Cardiac fibroblast (primary cell): ENCODE measurements around the gene RRAS.

ENCODE experiments used
- DNase-seq, 2 donors: peaks; one replicate each; pipeline versions ENCODE4 v3.0.0 to v3.0.0-alpha.2; 2010; ENCODE audit warnings: low read depth in 2 of 2
- H3K4me3 ChIP-seq, 2 donors: replicated peaks in 1 of 2; 1 replicate in 1 of 2; 2 replicates in 1 of 2; pipeline ENCODE4 v1.5.1; 2011; ENCODE audit warnings: low read depth in 2 of 2, low read length in 2 of 2, mild to moderate bottlenecking in 2 of 2, moderate library complexity in 1 of 2
- CTCF ChIP-seq: IDR thresholded peaks from one replicate; pipeline ENCODE4 v1.5.1; 2011; ENCODE audit warnings: low read depth, mild to moderate bottlenecking, low read length, inconsistent platforms

Gene RRAS

GRCh38 chr19:49593233-49594113 lies 46.5 kb downstream of the RRAS start:
- peak overlapping the region; percentile 80 to 82 for H3K4me3 ChIP-seq
- DNase-seq = peak; percentile 93 to 94
- TF ChIP-seq CTCF = no peak

DNA sequence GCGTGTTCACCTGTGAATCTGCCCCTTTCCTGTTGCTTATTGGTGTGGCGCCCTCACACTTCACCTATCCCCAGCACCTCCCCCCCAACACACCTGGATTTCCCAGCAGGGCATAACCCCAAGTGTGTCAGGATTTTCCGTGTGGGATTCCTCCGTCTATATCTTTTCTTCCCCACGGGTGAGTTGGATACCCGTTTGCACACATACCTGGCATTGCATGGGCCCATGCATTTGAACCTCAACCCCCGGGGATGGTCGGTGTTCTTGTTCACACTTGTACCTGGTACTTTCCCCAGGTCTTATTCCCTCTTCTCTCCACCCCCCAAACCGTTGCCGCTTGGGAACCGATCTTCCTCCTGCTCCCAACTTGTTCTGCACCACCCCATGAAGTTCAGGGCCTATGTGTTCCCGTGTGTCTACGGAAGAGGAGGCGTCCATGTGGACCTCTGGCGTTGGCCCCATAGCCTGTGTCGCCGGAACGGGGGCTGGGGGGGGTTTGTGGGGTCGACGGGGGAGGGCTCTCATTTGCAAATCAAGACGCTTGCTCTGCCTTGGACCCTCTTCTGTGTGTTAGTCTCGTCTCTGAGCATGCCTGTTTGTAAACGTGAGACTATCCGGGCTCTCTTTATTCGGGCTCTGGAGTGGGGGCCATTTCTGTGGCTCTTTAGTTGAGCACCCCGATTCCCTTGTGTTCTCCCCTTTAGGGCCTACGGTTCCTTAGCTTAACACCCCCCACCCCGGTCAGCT lies 47.3 kb downstream of the RRAS start:
- TF ChIP-seq CTCF = no peak
- peak in 1 of 2 donors; percentile 17 for DNase-seq
- peak overlapping the region; percentile 80 to 82 for H3K4me3 ChIP-seq

DNA sequence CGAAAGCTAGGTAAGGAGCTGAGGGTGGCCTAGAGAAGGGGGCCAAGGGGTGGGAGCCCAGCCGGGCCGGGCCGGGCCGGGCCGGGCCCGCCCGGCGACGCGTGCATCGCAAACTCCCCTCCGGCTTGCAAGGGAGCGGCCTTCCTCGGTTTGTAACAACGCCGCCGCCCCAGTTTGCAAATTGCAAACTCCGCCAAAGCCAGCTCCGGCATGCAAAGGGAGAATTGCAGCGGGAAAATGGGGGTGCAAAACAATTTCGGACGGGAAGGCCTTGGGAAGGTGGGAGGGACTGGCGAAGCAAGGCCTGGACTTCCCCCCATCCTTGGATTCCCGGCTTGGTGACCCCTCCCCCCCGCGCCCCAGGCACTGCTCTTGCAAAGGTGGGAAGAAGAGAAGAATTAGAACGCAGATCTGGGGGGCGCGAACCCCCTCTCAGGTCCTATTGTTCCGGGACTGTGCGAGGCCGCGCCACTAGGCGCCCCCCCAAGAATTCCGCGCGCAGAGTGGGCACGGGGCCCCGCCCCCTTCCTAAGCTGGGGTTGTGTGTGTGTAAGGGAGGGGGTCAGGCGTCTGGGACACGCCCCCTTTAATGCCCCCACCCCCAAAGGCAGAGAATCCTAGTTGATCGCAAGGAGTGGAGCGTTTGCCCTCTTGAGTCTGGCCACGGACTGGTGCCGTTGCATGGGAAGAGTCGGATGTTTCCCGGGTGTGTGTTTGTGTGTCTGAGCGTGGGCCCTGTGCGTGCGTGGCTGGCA lies 48.0 kb downstream of the RRAS start:
- peak overlapping the region; percentile 80 to 82 for H3K4me3 ChIP-seq
- peak; percentile 40 to 42 for DNase-seq
- no peak for TF ChIP-seq CTCF

GRCh38 chr19:49590971-49591730 lies 48.8 kb downstream of the RRAS start, which contains the start of gene PRR12:
PRR12 (plus strand) TSS chr19:49591182; CDS start chr19:49591655, 473 bp downstream.
- TF ChIP-seq CTCF = no peak
- DNase-seq = peak; percentile 77 to 81
- peak within 1 kb of the TSS; percentile 80 to 82 for H3K4me3 ChIP-seq

DNA sequence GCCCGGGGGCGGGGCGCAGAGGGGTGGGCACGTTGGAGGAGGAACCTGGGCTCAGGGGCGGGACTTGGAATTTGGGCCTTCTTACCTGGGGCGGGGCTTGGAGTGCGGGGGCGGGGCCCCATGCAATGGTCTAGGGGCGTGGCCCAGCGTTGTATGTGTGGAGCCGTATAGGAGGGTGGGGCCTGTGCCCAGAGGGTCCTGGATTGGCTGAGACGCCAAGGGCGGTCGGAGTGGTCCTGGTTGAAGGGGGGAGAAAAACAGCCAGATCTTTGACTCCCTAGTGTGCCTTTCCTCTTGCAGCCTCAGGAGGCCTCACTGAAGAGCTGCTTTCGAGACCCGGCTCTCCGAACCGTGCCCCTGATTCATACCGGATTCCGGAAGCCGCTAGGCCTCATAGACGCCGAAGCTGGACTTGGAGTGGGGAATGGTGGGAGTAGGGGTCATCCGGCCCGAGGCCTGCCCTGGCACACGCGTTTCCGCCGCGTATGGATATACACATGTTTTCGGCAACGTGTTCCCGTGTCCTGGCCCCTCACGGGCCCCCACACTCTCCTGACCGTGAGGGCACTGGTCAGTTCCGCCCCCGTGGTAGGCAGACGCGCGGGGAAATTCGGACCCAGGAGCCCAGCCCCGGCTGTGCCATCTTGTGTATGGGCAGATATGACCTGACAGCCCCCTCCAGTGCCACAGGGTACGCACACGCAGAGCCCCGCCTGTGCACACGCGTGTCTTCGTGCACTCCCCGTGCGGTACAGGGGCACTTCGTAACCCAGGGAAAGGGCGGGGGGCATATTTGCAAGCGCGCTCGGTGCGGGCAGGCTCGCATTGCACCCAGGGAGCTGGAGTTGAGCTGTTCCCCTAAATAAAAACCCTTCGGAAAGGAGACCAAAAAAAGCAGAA lies 49.6 kb downstream of the RRAS start:
- H3K4me3 ChIP-seq = peak overlapping the region; percentile 69 to 82
- no peak for TF ChIP-seq CTCF
- peak; percentile 98 for DNase-seq
